Stomach (tissue), 4 donors: Measurements from ENCODE around the gene S100A11.
A peak's percentile ranks its signal among the peaks of the same experiment; 100 is the strongest.

ENCODE experiments used
- CTCF ChIP-seq, 7 experiments: fragments of 450-650 bp in 4 of 7; fragments of 200-600 bp in 3 of 7; sonication (generic) in 3 of 7; IDR thresholded peaks; one replicate each; pipeline ENCODE4 v1.5.1; 2016 to 2019; ENCODE audit warnings: antibody characterized with exemption in 7 of 7, control low read depth in 2 of 7, mild to moderate bottlenecking in 1 of 7
- EP300 ChIP-seq: sonication (generic); formaldehyde crosslinking; IDR thresholded peaks from one replicate; pipeline ENCODE4 v1.6.1; 2017; ENCODE audit warnings: antibody characterized with exemption
- POLR2A ChIP-seq, 4 donors: fragments of 450-650 bp; IDR thresholded peaks; one replicate each; pipeline ENCODE4 v1.6.1; 2016; ENCODE audit warnings: antibody characterized with exemption in 4 of 4, control low read depth in 2 of 4, mild to moderate bottlenecking in 1 of 4, moderate library complexity in 1 of 4
- POLR2AphosphoS5 ChIP-seq, 3 donors: sonication (generic); formaldehyde crosslinking; IDR thresholded peaks; one replicate each; pipeline ENCODE4 v1.6.1; 2016; ENCODE audit warnings: antibody characterized with exemption in 3 of 3

- peak in 2 of 3 donors; percentile 18 to 62 for TF ChIP-seq POLR2AphosphoS5 (IDR thresholded peaks at IDR 0.05)
- no peak for TF ChIP-seq CTCF (IDR thresholded peaks at IDR 0.05)
- no peak for TF ChIP-seq EP300
- TF ChIP-seq POLR2A (IDR thresholded peaks at IDR 0.05) = no peak
Measured at GRCh38 chr1:151989211-151989862, 47.5 kb downstream of the S100A11 start.
